ENCODE data around the gene PRDX4.
A peak's percentile ranks its signal among the peaks of the same experiment; 100 is the strongest.
"Not testable (repeated sequence)": the region's sequence is repeated elsewhere in the genome, so short reads cannot be mapped to it uniquely, and the experiment has no call there.

PRDX4 gene

DNA sequence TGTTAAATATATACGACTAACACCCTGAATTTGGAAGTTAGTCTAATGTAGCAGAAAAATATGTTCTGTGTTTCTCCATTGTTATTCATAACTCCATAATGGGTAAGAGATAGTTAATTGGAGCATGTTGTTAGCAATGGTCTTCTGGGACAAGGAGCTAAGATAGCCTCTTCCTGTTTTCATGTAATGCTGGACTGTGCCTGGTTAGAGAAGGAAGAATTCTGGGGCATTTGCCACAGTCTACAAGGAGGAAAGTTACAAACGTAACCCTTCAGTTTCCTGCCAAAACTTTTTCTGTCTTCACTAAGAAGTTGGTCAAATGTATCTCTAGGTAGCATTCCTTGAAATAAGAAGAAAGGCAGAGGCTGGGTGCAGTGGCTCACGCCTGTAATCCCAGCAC is 5.8 kb downstream of the PRDX4 start:
- DNase-seq (ENCODE audit: low spot score) (no peak), FAIRE-seq (no peak)

DNA sequence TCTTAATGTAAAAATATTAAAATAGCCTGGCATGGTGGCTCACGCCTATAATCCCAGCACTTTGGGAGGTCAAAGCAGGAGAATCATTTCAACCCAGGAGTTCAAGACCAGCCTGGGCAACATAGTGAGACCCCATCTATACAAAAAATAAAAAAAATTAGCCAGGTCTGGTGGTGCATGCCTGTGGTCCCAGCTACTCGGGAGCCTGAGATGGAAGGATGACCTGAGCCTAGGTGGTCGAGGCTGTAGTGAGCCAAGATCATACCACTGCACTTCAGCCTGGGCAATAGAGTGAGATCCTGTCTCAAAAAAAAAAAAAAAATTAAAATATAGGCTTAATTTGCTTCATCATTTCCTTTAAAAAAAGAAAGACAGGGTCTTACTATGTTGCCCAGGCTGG is 9.2 kb downstream of the PRDX4 start:
- FAIRE-seq; DNase-seq (ENCODE audit: low spot score): not testable (repeated sequence)

DNA sequence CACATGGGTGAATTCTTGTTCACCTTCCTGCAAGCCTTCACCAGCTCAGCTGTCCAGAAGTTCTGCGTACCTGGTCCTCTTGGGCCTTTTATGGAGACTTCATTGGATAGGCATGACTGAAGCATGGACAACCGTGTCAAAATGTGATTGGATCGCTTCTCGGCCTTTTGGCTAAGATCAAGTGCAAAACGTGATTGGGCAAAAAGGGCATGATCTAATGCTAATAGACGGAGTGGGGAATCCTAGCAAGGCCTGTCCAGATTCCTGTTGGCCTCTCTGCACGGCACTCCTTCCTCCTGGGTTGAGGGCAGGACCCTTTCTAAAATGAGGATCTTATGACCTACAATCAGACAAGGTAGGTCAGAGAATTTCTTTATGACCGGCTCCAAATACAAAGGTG is 24.9 kb downstream of the PRDX4 start:
- FAIRE-seq (no peak), DNase-seq (ENCODE audit: low spot score) (no peak)

DNA sequence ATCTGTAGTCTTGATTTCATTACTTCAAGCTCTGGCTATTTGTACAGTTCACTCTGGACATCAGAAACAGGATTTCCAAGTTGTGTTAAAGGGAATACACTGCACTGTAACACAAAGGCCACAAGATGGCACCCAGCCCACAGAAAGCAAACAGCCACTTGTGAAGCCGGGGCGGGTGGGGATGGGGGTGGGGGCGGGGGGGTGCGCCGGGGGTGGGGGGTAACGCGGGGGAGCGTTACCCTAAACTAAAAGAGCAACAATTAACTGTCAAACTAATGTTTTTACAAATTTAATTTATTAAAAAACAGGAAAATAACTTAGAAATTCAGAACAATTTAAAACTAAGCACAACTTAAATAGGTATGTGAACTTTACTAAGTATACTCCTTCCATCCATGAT is 27.3 kb downstream of the PRDX4 start:
- FAIRE-seq (no peak), DNase-seq (ENCODE audit: low spot score) (peak; percentile 20)

DNA sequence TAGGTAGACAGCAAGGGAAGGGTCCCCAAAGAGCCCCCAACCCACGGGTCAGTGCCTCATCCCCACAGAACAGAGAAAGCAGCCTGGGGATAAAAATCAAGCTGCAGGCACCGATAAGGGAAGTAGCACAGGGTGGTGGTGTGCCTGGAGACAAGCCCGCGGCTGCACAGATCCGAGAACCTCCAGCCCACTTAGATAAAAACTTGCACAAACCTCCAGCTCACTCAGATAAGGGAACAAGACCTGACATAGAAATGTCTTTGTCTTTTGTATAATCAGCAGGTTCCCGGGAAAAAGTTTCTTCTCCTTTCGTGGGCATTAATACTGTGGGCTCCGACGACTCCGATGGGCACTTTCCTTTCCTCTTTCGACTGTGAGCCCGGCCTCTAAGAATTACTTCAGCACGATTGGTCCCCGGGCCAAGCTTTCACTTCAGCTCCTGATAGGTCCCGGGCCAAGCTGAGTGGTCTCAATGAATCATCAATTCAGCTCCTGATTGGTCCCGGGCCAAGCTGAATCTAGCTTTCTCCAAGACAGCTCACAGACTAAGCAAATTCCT is 32.4 kb downstream of the PRDX4 start:
- no peak for FAIRE-seq
- DNase-seq (ENCODE audit: low spot score): no peak

DNA sequence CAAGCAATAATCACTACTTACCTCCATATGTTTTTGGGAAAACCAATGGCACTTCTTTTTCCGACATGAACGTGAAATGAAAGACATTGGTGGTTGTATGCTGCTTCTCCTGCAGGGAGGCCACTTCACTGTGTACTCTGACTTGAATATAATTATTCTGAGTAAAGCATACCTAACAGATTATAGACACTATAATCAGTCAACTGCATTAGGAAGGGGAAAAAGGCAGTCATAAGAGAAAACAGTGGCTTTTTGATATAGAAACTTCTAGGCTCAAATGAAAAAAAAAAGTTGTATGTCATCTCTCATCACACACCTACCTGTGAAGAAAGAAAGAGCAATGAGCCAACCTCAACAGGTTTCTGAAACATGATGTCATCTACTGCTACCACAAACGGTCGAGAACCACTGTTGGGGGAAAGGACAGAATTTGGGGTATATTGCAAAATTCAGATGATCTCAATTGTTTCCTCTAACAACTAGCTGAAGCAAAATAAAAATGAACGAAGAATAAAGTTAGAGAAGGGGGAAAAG is 37.4 kb downstream of the PRDX4 start:
- DNase-seq (ENCODE audit: low spot score): no peak
- FAIRE-seq: no peak

DNA sequence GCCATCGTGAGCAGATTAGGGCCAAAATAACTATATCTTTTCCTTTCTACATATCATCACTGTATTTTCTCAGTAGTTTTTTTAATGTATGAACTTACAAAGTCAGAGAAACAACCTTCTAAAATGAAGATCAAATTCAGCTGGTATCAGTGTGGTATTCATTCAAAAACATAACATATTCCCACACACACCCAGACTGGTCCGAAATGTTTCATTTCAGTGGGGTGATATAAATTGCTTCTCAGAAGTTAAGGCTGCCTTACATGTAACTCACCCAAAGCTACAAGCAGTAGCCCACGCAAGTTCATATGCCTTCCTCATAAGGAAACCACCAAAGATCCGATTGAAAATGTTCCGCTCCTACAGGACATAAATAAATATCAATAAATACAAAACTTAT is 37.9 kb downstream of the PRDX4 start:
- FAIRE-seq (no peak), DNase-seq (ENCODE audit: low spot score) (no peak)

DNA sequence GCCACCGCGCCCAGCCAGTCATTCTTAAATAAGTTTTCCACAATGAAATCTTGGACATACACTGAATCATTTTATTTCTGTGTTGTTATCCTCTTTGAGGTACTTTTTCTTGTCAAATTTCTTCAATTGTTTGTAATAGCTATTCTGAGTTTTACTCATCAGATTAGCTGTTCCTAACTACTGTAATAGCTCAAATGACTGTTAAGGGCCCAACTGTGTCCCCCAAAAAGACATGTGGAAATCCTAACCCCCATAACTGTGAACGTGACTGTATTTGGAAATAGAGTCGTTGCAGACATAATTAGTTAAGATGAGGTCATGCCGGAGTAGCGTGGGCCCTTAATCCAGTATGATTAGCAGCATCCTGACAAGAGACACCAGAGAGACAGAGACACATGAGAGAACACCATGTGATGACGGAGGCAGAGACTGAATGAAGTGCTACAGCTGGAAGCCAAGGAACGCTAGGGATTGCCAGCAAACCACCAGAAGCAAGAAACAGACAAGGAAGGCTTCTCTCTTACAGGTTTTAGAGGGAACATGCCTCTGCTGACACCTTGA is 52.9 kb downstream of the PRDX4 start:
- FAIRE-seq (no peak), DNase-seq (ENCODE audit: low spot score) (no peak)

DNA sequence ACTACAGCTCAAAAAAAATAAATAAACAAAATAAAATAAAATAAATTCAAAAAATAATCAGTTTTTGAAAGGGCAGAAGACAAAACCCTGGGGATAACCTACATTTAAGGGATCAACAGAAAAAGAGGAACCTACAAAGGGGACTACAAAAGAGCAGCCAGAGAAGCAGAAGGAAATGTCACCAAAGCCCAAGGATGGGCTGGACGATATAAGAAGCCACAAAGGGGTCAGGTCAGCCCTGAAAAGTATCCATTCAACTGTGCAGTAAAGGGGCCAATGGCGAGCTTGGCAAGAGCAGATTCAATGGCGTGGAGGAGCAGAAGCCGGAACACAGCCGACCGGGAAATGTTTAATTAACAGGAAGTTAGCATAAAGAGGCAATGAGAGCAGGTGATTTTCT is 58.9 kb downstream of the PRDX4 start:
- FAIRE-seq (no peak), DNase-seq (ENCODE audit: low spot score) (no peak)

DNA sequence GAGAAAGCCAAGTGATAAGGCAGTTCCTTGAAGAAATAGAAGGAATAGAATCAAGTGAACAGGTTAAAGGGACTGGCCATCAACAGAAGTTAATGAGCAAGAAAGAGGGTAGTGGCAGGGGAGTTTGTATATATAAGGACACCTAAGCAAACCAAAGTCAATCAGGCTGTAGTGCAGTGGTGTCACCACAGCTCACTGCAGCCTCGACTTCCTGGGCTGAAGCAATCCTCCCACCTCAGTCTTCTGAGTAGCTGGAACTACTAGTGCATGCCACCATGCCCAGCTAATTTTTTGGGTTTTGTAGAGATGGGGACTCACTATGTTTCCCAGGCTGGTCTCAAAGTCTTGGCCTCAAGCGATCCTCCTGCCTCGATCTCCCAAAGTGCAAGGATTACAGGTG is 59.9 kb downstream of the PRDX4 start:
- no peak for FAIRE-seq
- DNase-seq (ENCODE audit: low spot score): no peak

DNA sequence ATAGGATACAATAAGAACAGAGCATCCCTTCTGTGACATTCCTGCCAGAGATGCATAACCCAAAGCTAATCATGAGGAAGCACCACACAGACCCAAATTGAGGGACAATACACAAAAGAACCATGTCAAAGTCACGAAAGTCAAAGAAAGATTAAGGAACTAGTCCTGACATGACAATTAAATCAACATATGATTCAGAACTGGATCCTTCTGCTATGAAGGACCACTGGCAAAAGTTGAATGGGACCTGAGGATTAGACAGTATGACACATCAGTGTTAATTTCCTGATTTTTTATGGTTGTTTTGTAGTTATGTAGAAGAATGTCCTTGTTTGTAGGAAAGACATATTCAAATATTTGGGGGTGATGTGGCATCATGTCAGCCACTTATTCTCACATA is 61.9 kb downstream of the PRDX4 start:
- FAIRE-seq (no peak), DNase-seq (ENCODE audit: low spot score) (no peak)

DNA sequence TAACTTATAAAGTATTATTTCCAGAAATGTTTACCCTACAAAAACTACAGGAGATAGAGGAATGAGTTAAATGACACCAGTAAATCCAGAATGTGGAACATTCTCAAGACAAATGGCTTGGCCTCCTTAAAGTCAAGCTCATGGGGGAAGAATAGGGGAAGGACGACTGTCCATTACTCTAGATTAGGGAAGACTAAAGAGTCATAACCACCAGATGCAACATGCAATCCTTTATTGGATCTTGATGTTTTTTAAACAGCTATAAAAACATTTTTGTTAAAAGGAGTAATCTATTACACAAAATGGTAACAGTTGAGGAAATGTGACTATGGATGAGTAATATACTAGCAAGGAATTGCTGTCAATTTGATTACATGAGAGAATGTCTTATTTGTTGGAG is 64.7 kb downstream of the PRDX4 start:
- FAIRE-seq (no peak), DNase-seq (ENCODE audit: low spot score) (no peak)

DNA sequence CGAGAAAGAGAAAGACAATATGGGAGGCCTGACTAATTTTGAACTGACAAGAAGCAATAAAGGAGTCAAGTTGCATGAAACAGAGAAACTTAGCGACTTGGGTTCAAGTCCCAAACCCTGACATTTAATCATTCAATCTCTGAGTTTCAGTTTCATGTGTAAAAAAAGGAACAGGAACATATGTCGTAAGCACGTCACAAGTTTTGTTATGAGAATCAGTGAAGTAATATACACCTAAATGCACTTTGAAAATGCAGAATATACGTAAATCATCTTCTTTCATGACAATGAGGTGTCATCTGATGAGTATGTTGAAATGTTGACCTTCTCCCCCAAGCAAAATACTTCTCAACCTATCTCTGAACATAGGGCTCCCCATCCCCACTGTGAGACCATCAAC is 65.4 kb downstream of the PRDX4 start:
- DNase-seq (ENCODE audit: low spot score) (no peak), FAIRE-seq (no peak)

Measured in urothelium cell line (cell line).